RWPE2 (cell line): Measurements from ENCODE around the gene MNX1.

Source experiments
- ATAC-seq: fragments of 200-7000 bp; cut with Tn5 transposase; 3 replicates; pipeline ENCODE4 v1.9.1; 2021; ENCODE audit warnings: low read depth
- DNase-seq: peaks from one replicate; pipeline ENCODE4 v3.0.0-alpha.2; 2020; ENCODE audit warnings: low spot score
- H3K27ac ChIP-seq: fragments of 450-650 bp; 2 replicates; pipeline ENCODE4 v1.5.1; 2017; ENCODE audit warnings: mild to moderate bottlenecking; ENCODE audit not compliant: poor library complexity, severe bottlenecking
- H3K27me3 ChIP-seq: fragments of 250-450 bp; sonication (Bioruptor Pico); 2 replicates; pipeline ENCODE4 v1.5.1; 2021; ENCODE audit warnings: mild to moderate bottlenecking, moderate library complexity; ENCODE audit not compliant: insufficient read depth, poor library complexity, severe bottlenecking
- H3K36me3 ChIP-seq: fragments of 250-450 bp; sonication (Bioruptor Pico); 2 replicates; pipeline ENCODE4 v1.5.1; 2020; ENCODE audit warnings: low read depth, mild to moderate bottlenecking, moderate library complexity
- H3K4me1 ChIP-seq: fragments of 250-450 bp; sonication (Bioruptor Pico); 2 replicates; pipeline ENCODE4 v1.5.1; 2021; ENCODE audit warnings: mild to moderate bottlenecking, moderate library complexity; ENCODE audit not compliant: insufficient read depth, poor library complexity, severe bottlenecking
- H3K4me3 ChIP-seq: fragments of 250-450 bp; sonication (Bioruptor Pico); 2 replicates; pipeline ENCODE4 v1.5.1; 2021; ENCODE audit warnings: mild to moderate bottlenecking, moderate library complexity; ENCODE audit not compliant: severe bottlenecking
- H3K9me3 ChIP-seq: fragments of 250-450 bp; sonication (Bioruptor Pico); 2 replicates; pipeline ENCODE4 v1.5.1; 2021; ENCODE audit warnings: mild to moderate bottlenecking, moderate library complexity; ENCODE audit not compliant: severe bottlenecking
- TF ChIP-seq, protein P1 (sequence below): fragments of 450-650 bp; IDR thresholded peaks from one replicate; pipeline ENCODE4 v1.5.1; 2017; ENCODE audit warnings: mild to moderate bottlenecking, moderate library complexity; ENCODE audit not compliant: poor library complexity, severe bottlenecking

MNX1 gene

DNA sequence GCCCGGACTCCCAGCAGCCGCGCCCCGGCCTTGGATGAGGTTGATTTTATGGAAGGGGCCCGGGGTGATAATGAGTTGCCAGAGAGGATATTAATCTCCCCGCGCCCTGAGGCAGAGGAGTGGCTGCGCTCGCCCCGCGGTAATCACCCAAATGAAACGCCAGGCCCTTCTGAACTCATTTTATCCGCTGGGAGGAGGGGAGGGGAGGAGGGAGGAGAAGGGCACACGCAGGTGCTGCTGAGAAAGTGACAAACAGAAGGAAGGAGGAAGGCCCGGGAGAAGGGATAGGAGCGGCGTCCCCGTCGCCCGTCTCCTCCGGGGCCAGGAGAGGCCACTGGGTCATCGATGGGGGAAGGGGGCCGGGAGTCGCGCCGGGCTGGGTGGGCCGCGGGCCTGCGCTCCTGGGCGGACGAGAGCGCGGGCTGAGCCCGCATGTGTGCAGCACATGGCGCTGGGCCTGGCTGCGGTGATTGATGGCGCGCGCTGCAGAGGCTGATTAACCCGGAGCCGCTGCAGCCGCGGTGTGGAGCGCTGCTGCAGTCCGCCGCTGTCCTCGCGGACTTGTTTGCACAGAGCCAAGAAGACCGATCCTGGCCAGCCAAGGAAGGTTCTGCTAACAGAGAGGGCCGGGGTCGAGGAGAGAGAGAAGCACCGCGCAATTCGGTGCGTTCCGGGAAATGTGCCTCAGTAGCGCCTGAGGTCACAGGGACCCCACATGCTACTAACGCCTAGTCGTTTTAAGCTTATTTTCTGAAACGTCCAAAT is 6.5 kb downstream of the MNX1 start:
- TF ChIP-seq, protein P1, sequence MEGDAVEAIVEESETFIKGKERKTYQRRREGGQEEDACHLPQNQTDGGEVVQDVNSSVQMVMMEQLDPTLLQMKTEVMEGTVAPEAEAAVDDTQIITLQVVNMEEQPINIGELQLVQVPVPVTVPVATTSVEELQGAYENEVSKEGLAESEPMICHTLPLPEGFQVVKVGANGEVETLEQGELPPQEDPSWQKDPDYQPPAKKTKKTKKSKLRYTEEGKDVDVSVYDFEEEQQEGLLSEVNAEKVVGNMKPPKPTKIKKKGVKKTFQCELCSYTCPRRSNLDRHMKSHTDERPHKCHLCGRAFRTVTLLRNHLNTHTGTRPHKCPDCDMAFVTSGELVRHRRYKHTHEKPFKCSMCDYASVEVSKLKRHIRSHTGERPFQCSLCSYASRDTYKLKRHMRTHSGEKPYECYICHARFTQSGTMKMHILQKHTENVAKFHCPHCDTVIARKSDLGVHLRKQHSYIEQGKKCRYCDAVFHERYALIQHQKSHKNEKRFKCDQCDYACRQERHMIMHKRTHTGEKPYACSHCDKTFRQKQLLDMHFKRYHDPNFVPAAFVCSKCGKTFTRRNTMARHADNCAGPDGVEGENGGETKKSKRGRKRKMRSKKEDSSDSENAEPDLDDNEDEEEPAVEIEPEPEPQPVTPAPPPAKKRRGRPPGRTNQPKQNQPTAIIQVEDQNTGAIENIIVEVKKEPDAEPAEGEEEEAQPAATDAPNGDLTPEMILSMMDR: no peak
- Histone ChIP-seq H3K36me3 (no peaks in the 10 kb centered on the region), H3K27ac (no peak overlapping the region), H3K27me3 (peaks cover 91% of the 10 kb centered on the region), H3K4me1 (peaks cover 5% of the 10 kb centered on the region), H3K4me3 (no peak overlapping the region), H3K9me3 (no peaks in the 10 kb centered on the region)
- ATAC-seq (peak; percentile 44; the same call in 2 of the 3 replicates), DNase-seq (no peak)

- H3K36me3 ChIP-seq: no peaks in the 10 kb centered on the region
- no peaks in the 10 kb centered on the region for H3K9me3 ChIP-seq
- DNase-seq (no peak), ATAC-seq (no peak)
- TF ChIP-seq, protein P1: no peak
- peaks cover 5% of the 10 kb centered on the region for H3K4me1 ChIP-seq
- H3K27ac ChIP-seq: no peak overlapping the region
- H3K4me3 ChIP-seq: no peak overlapping the region
- peaks cover 87% of the 10 kb centered on the region for H3K27me3 ChIP-seq
These were observed 7.1 kb downstream of the MNX1 start for GRCh38 chr7:157003445-157003755.

DNA sequence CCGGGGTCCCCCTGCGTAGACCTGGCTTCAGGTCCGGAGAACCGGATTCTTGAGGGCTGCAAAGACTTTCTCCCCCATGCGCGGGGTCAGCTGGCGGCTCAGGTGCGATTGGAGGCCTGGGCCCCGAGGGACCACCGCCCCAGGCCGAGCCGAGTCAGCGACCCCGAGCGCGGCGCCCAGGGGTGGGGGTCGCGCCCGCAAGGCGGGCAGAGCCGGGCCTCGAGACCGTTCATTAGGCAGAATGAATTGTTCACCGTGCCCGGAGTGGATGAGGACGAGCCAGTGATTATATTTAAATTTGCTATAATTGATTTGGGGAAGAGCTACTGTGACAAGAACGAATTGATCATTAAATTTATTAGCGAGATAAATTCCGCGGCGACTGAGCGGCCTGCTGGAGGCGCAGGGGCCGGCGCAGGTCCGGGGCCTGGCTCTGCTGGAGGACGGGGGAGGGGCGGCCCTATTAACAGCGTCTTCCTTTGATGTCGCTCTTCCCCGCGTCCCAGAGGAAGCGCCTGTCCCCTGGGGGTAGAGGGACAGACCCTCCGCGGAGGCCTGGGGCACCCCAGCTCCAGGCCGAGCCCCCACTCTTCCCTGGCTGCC is 7.5 kb downstream of the MNX1 start:
- Histone ChIP-seq H3K36me3 (no peaks in the 10 kb centered on the region), H3K27me3 (peaks cover 82% of the 10 kb centered on the region), H3K4me3 (no peak overlapping the region), H3K4me1 (peaks cover 5% of the 10 kb centered on the region), H3K27ac (no peak overlapping the region), H3K9me3 (no peaks in the 10 kb centered on the region)
- DNase-seq (no peak), ATAC-seq (no peak)
- TF ChIP-seq, protein P1: no peak

DNA sequence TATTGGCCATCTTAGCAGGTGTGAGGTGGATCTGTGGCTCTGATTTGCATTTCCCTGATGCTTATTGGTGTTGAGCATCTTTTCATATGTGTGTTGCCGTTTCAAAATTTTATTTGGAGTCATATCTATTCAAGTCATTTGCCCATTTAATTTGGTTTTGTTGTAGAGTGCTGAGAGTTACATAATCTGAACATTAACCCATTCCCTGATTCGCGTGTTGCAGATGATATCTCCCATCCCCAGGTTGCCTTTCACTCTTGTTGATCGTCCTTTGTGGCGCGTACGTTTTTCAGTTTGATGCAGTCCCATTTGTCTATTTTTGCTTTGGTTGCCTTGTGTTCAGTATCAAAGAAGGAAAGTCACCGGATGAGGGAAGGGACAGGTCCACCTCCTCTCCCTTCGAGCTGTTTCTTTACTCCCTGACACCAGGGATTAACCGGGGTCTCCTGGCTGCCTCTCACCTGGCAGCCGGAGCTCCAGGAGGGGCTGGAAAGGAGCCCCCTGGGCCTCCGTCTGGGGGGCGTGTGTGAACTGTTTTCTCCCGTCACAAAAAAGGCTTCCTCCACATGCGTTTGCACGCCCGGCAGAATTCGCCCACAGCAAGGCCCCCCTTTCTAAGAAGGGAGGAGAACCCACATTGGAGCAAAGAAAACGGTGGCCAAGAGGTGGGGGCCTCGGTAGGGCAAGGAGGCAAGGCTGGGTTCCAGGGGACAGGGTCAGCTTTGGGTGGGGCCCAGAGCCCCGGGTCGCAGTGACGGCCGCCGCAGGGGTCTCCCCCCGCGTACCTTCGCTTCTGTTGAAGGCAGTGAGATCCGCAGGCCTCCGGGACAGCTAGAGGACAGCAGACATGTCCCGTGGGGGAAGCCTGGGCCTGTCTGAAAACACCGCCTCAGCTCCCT is 8.3 kb downstream of the MNX1 start:
- ATAC-seq (no peak), DNase-seq (no peak)
- H3K9me3 ChIP-seq: no peaks in the 10 kb centered on the region
- no peaks in the 10 kb centered on the region for H3K36me3 ChIP-seq
- TF ChIP-seq, protein P1: no peak
- peaks cover 75% of the 10 kb centered on the region for H3K27me3 ChIP-seq
- no peak overlapping the region for H3K4me3 ChIP-seq
- peaks cover 5% of the 10 kb centered on the region for H3K4me1 ChIP-seq
- no peak overlapping the region for H3K27ac ChIP-seq
